LNCaP clone FGC (cell line): ENCODE results near the gene PLPP2.
A peak's percentile ranks its signal among the peaks of the same experiment; 100 is the strongest.
"Not testable (repeated sequence)": the region's sequence is repeated elsewhere in the genome, so short reads cannot be mapped to it uniquely, and the experiment has no call there.

Experiments used
- DNase-seq: peaks from one replicate; pipeline ENCODE4 v3.0.0-alpha.2; 2011; ENCODE audit warnings: low read depth
- H3K4me3 ChIP-seq: 2 replicates; pipeline ENCODE4 v1.5.1; 2011; ENCODE audit warnings: mild to moderate bottlenecking, low read depth, low read length, control low read depth
- TF ChIP-seq, protein P1 (sequence below): IDR thresholded peaks from 2 replicates; pipeline ENCODE4 v1.5.1; 2012; ENCODE audit warnings: mild to moderate bottlenecking; ENCODE audit not compliant: control insufficient read depth, insufficient read depth; ENCODE audit errors: extremely low read depth

Gene PLPP2

GRCh38 chr19:269241-269640 lies 22.0 kb downstream of the PLPP2 start:
- H3K4me3 ChIP-seq = no peak overlapping the region
- TF ChIP-seq, protein P1, sequence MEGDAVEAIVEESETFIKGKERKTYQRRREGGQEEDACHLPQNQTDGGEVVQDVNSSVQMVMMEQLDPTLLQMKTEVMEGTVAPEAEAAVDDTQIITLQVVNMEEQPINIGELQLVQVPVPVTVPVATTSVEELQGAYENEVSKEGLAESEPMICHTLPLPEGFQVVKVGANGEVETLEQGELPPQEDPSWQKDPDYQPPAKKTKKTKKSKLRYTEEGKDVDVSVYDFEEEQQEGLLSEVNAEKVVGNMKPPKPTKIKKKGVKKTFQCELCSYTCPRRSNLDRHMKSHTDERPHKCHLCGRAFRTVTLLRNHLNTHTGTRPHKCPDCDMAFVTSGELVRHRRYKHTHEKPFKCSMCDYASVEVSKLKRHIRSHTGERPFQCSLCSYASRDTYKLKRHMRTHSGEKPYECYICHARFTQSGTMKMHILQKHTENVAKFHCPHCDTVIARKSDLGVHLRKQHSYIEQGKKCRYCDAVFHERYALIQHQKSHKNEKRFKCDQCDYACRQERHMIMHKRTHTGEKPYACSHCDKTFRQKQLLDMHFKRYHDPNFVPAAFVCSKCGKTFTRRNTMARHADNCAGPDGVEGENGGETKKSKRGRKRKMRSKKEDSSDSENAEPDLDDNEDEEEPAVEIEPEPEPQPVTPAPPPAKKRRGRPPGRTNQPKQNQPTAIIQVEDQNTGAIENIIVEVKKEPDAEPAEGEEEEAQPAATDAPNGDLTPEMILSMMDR = no peak
- no peak for DNase-seq

DNA sequence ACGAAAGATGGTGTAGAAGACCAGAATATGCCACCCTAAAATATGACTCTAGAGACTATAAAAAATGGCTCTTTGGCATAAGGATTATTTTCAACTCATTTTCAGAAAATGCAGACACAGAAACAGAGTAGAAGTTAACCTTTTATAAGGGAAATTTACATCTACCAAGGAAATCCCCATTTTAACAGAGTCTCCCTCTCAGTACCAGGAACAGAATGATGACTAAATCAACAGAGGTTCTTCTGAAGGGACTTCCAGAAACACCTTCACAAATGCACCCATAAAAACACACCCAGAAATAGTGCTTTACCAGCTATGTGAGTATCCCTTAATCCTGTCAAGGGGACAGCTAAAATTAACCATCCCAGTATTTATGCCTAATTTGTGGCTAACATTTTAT lies 29.1 kb downstream of the PLPP2 start:
- no peak overlapping the region for H3K4me3 ChIP-seq
- no peak for DNase-seq
- TF ChIP-seq, protein P1 = no peak

GRCh38 chr19:256804-257203 lies 34.4 kb downstream of the PLPP2 start:
- H3K4me3 ChIP-seq, DNase-seq: not testable (repeated sequence)

- not testable (repeated sequence) for H3K4me3 ChIP-seq, DNase-seq
Observed at GRCh38 chr19:252421-253186, 38.6 kb downstream of the PLPP2 start.

DNA sequence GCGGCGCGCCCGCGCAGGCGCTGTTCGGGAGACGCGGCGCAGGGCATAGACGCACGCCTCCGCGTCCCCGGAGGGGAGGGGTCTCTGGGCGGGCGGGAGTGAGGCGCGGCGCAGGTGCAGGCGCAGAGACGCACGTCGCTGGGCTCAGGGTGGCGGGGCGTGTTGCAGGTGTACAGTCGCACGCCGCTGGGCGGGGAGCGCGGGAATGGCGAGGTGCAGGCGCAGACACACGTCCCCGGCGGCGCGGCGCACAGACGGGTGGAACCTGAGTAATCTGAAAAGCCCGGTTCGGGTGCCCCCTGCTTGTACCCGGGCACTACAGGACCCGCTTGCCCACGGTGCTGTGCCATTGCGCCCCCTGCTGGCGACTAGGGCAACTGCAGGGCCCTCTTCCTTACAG lies 44.7 kb downstream of the PLPP2 start:
- TF ChIP-seq, protein P1 = no peak
- no peak for DNase-seq
- no peak overlapping the region for H3K4me3 ChIP-seq

DNA sequence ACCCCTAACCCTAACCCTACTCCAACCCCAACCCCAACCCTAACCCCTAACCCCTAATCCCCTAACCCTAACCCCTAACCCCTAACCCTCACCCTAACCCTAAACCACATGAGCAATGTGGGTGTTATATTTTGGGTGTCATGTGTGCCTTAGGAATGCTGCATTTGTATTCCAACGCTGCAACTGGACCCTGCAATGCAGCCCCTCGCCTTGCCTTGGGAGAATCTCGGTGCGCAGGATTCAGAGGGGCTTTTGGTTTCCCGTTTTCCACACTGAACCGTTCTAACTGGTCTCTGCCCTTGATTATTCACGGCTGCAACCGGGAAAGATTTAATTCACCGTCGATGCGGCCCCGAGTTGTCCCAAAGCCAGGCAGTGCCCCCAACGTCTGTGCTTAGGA lies 45.3 kb downstream of the PLPP2 start:
- H3K4me3 ChIP-seq = peak overlapping the region; percentile 28; the same call in 1 of the 2 replicates
- not testable (repeated sequence) for DNase-seq

- no peak overlapping the region for H3K4me3 ChIP-seq
- TF ChIP-seq, protein P1 = no peak
- DNase-seq = no peak
Observed at GRCh38 chr19:245457-245856, 45.7 kb downstream of the PLPP2 start.
